SK-N-MC (cell line): ENCODE measurements around the gene ACTL7B.

ENCODE experiments used
- EZH2 ChIP-seq: fragments of 200-600 bp; sonication (generic); IDR thresholded peaks from one replicate; pipeline ENCODE4 v1.6.1; 2017; ENCODE audit warnings: antibody characterized with exemption
- POLR2AphosphoS5 ChIP-seq: IDR thresholded peaks from 2 replicates; pipeline ENCODE4 v1.6.1; 2012; ENCODE audit warnings: mild to moderate bottlenecking, low read depth, low read length, borderline replicate concordance

GRCh38 chr9:108866001-108866420 is 10.2 kb upstream of the ACTL7B start:
- TF ChIP-seq POLR2AphosphoS5 (no peak), EZH2 (no peak)
